GM19240 (cell line): Measurements from ENCODE around the gene RFWD3.
"Not testable (repeated sequence)": the region's sequence is repeated elsewhere in the genome, so short reads cannot be mapped to it uniquely, and the experiment has no call there.

Source experiments
- DNase-seq: peaks from one replicate; pipeline ENCODE4 v3.0.0; 2011; ENCODE audit warnings: low spot score; ENCODE audit not compliant: insufficient read length

The RFWD3 gene

GRCh38 chr16:74667255-74667700 is 601 bp upstream of the RFWD3 start:
- no peak for DNase-seq

- DNase-seq, result no peak
Observed at GRCh38 chr16:74666010-74666421, 661 bp downstream of the RFWD3 start.

GRCh38 chr16:74661064-74661463 is 5.6 kb downstream of the RFWD3 start:
- DNase-seq, result no peak

GRCh38 chr16:74660383-74660782 is 6.3 kb downstream of the RFWD3 start:
- DNase-seq, result no peak

- no peak for DNase-seq
Observed at GRCh38 chr16:74659041-74659440, 7.6 kb downstream of the RFWD3 start.

- no peak for DNase-seq
Observed at GRCh38 chr16:74657870-74658642, 8.6 kb downstream of the RFWD3 start.

- no peak for DNase-seq
Observed at GRCh38 chr16:74654536-74655050, 12.1 kb downstream of the RFWD3 start.

GRCh38 chr16:74652883-74653282 is 13.8 kb downstream of the RFWD3 start:
- DNase-seq, result not testable (repeated sequence)

- no peak for DNase-seq
Observed at GRCh38 chr16:74652249-74652648, 14.4 kb downstream of the RFWD3 start.

GRCh38 chr16:74651841-74652240 is 14.8 kb downstream of the RFWD3 start:
- no peak for DNase-seq

GRCh38 chr16:74650966-74651567 is 15.6 kb downstream of the RFWD3 start:
- no peak for DNase-seq

GRCh38 chr16:74649839-74650504 is 16.7 kb downstream of the RFWD3 start:
- no peak for DNase-seq

- DNase-seq, result no peak
Observed at GRCh38 chr16:74641969-74642368, 24.7 kb downstream of the RFWD3 start.

- no peak for DNase-seq
Observed at GRCh38 chr16:74637742-74638453, 28.8 kb downstream of the RFWD3 start.

GRCh38 chr16:74635303-74635702 is 31.4 kb downstream of the RFWD3 start:
- DNase-seq, result no peak

GRCh38 chr16:74633686-74634085 is 33.0 kb downstream of the RFWD3 start:
- DNase-seq, result no peak

GRCh38 chr16:74627506-74628220 is 39.0 kb downstream of the RFWD3 start:
- DNase-seq, result no peak

- no peak for DNase-seq
Observed at GRCh38 chr16:74626741-74627416, 39.8 kb downstream of the RFWD3 start.

GRCh38 chr16:74625500-74626350 is 41.0 kb downstream of the RFWD3 start:
- no peak for DNase-seq
